ENCODE data around the gene MMS19.
A peak's percentile ranks its signal among the peaks of the same experiment; 100 is the strongest.

The MMS19 gene

GRCh38 chr10:97520978-97521761, 22.9 kb upstream of the MMS19 start:
- in situ Hi-C loops (cut with HindIII; ENCODE audit: low pct_ligation_motif_present, low sequenced_read_pairs): no loop called here
- DNase-seq: no peak
- TF ChIP-seq CTCF (IDR thresholded peaks at IDR 0.05; ENCODE audit: low read depth, low read length, missing control alignments): no peak
- Histone ChIP-seq H3K27me3 (replicated peaks) (no peaks in the 10 kb centered on the region), H3K27ac (no peak overlapping the region), H3K36me3 (replicated peaks) (no peaks in the 10 kb centered on the region), H3K4me3 (ENCODE audit: low read depth, low read length) (no peak overlapping the region)

GRCh38 chr10:97520520-97520919, 22.3 kb upstream of the MMS19 start:
- Histone ChIP-seq H3K4me3 (ENCODE audit: low read depth, low read length) (no peak overlapping the region), H3K36me3 (replicated peaks) (no peaks in the 10 kb centered on the region), H3K27ac (no peak overlapping the region), H3K27me3 (replicated peaks) (no peaks in the 10 kb centered on the region)
- DNase-seq: no peak
- in situ Hi-C loops (cut with HindIII; ENCODE audit: low pct_ligation_motif_present, low sequenced_read_pairs): no loop called here
- no peak for TF ChIP-seq CTCF (IDR thresholded peaks at IDR 0.05; ENCODE audit: low read depth, low read length, missing control alignments)

GRCh38 chr10:97519342-97519741, 21.1 kb upstream of the MMS19 start:
- no peak for TF ChIP-seq CTCF (IDR thresholded peaks at IDR 0.05; ENCODE audit: low read depth, low read length, missing control alignments)
- H3K27me3 ChIP-seq (replicated peaks): no peaks in the 10 kb centered on the region
- no peak overlapping the region for H3K27ac ChIP-seq
- DNase-seq: no peak
- H3K4me3 ChIP-seq (ENCODE audit: low read depth, low read length): no peak overlapping the region
- H3K36me3 ChIP-seq (replicated peaks): no peaks in the 10 kb centered on the region
- in situ Hi-C loops (cut with HindIII; ENCODE audit: low pct_ligation_motif_present, low sequenced_read_pairs): no loop called here

- Histone ChIP-seq H3K4me3 (ENCODE audit: low read depth, low read length) (no peak overlapping the region), H3K27me3 (replicated peaks) (no peaks in the 10 kb centered on the region), H3K36me3 (replicated peaks) (no peaks in the 10 kb centered on the region), H3K27ac (no peak overlapping the region)
- in situ Hi-C loops (cut with HindIII; ENCODE audit: low pct_ligation_motif_present, low sequenced_read_pairs): no loop called here
- DNase-seq: peak; percentile 13
- no peak for TF ChIP-seq CTCF (IDR thresholded peaks at IDR 0.05; ENCODE audit: low read depth, low read length, missing control alignments)
Measured at GRCh38 chr10:97518301-97519043, 20.2 kb upstream of the MMS19 start.

GRCh38 chr10:97517778-97518300, 19.6 kb upstream of the MMS19 start:
- Histone ChIP-seq H3K4me3 (ENCODE audit: low read depth, low read length) (no peak overlapping the region), H3K36me3 (replicated peaks) (no peaks in the 10 kb centered on the region), H3K27ac (no peak overlapping the region), H3K27me3 (replicated peaks) (no peaks in the 10 kb centered on the region)
- no peak for DNase-seq
- TF ChIP-seq CTCF (IDR thresholded peaks at IDR 0.05; ENCODE audit: low read depth, low read length, missing control alignments): no peak
- in situ Hi-C loops (cut with HindIII; ENCODE audit: low pct_ligation_motif_present, low sequenced_read_pairs): no loop called here
